Measurements from ENCODE around the gene LRRTM4.

Gene LRRTM4

GRCh38 chr2:77521931-77522470 lies at the start of gene LRRTM4:
TSS of gene LRRTM4 (minus strand) at chr2:77522376.
- DNase-seq (ENCODE audit: low spot score): no peak
- TF ChIP-seq CTCF (IDR thresholded peaks at IDR 0.05; ENCODE audit: extremely low read depth, insufficient read depth, missing control alignments): no peak
- in situ Hi-C loops (cut with MboI; ENCODE audit: low pct_unique_long_range_greater_than_20kb, low sequenced_read_pairs, unreplicated experiment): no loop called here

- no peak for TF ChIP-seq CTCF (IDR thresholded peaks at IDR 0.05; ENCODE audit: extremely low read depth, insufficient read depth, missing control alignments)
- in situ Hi-C loops (cut with MboI; ENCODE audit: low pct_unique_long_range_greater_than_20kb, low sequenced_read_pairs, unreplicated experiment): no loop called here
- DNase-seq (ENCODE audit: low spot score): no peak
Observed at GRCh38 chr2:77571545-77571944, 49.4 kb upstream of the LRRTM4 start.

- TF ChIP-seq CTCF (IDR thresholded peaks at IDR 0.05; ENCODE audit: extremely low read depth, insufficient read depth, missing control alignments): no peak
- in situ Hi-C loops (cut with MboI; ENCODE audit: low pct_unique_long_range_greater_than_20kb, low sequenced_read_pairs, unreplicated experiment): no loop called here
- no peak for DNase-seq (ENCODE audit: low spot score)
Observed at GRCh38 chr2:77567723-77568122, 45.5 kb upstream of the LRRTM4 start.

- in situ Hi-C loops (cut with MboI; ENCODE audit: low pct_unique_long_range_greater_than_20kb, low sequenced_read_pairs, unreplicated experiment): no loop called here
- no peak for TF ChIP-seq CTCF (IDR thresholded peaks at IDR 0.05; ENCODE audit: extremely low read depth, insufficient read depth, missing control alignments)
- DNase-seq (ENCODE audit: low spot score): no peak
Observed at GRCh38 chr2:77566582-77566981, 44.4 kb upstream of the LRRTM4 start.

- in situ Hi-C loops (cut with MboI; ENCODE audit: low pct_unique_long_range_greater_than_20kb, low sequenced_read_pairs, unreplicated experiment): no loop called here
- DNase-seq (ENCODE audit: low spot score): no peak
- no peak for TF ChIP-seq CTCF (IDR thresholded peaks at IDR 0.05; ENCODE audit: extremely low read depth, insufficient read depth, missing control alignments)
Observed at GRCh38 chr2:77566131-77566530, 44.0 kb upstream of the LRRTM4 start.

GRCh38 chr2:77552956-77553355 lies 30.8 kb upstream of the LRRTM4 start:
- TF ChIP-seq CTCF (IDR thresholded peaks at IDR 0.05; ENCODE audit: extremely low read depth, insufficient read depth, missing control alignments): no peak
- no peak for DNase-seq (ENCODE audit: low spot score)
- in situ Hi-C loops (cut with MboI; ENCODE audit: low pct_unique_long_range_greater_than_20kb, low sequenced_read_pairs, unreplicated experiment): no loop called here

- TF ChIP-seq CTCF (IDR thresholded peaks at IDR 0.05; ENCODE audit: extremely low read depth, insufficient read depth, missing control alignments): no peak
- no peak for DNase-seq (ENCODE audit: low spot score)
- in situ Hi-C loops (cut with MboI; ENCODE audit: low pct_unique_long_range_greater_than_20kb, low sequenced_read_pairs, unreplicated experiment): no loop called here
Observed at GRCh38 chr2:77538031-77538430, 15.9 kb upstream of the LRRTM4 start.
